Thymus (tissue), 11 donors: ENCODE data around the gene PACRGL. TPM values are rescaled to one million over a fixed set of nuclear protein-coding genes. Genes with fewer than 3 reads are reported as not detected.
"Not testable (repeated sequence)": the region's sequence is repeated elsewhere in the genome, so short reads cannot be mapped to it uniquely, and the experiment has no call there.

Experiments
- DNase-seq, 9 donors: peaks; one replicate each; pipeline ENCODE4 v3.0.0-alpha.2; 2013; ENCODE audit warnings: low spot score in 9 of 9, low read depth in 6 of 9, missing footprints in 1 of 9
- H3K27ac ChIP-seq, 2 donors: one replicate each; pipeline ENCODE4 v1.5.1; 2013; ENCODE audit warnings: control low read depth in 1 of 2, low read depth in 1 of 2, low read length in 1 of 2, mild to moderate bottlenecking in 1 of 2, moderate library complexity in 1 of 2
- H3K27me3 ChIP-seq, 2 donors: one replicate each; pipeline ENCODE4 v1.5.1; 2013; ENCODE audit warnings: low read length in 1 of 2; ENCODE audit not compliant: control insufficient read depth in 2 of 2, insufficient read depth in 1 of 2
- H3K36me3 ChIP-seq, 2 donors: one replicate each; pipeline ENCODE4 v1.5.1; 2013; ENCODE audit warnings: low read length in 1 of 2, mild to moderate bottlenecking in 1 of 2, moderate library complexity in 1 of 2; ENCODE audit not compliant: control insufficient read depth in 2 of 2, insufficient read depth in 2 of 2
- H3K4me1 ChIP-seq, 2 donors: one replicate each; pipeline ENCODE4 v1.5.1; 2013; ENCODE audit warnings: low read length in 2 of 2; ENCODE audit not compliant: control insufficient read depth in 2 of 2, insufficient read depth in 2 of 2
- H3K4me3 ChIP-seq, 2 donors: one replicate each; pipeline ENCODE4 v1.5.1; 2013; ENCODE audit warnings: low read length in 2 of 2, control low read depth in 1 of 2, mild to moderate bottlenecking in 1 of 2
- H3K9me3 ChIP-seq, 2 donors: one replicate each; pipeline ENCODE4 v1.5.1; 2013; ENCODE audit warnings: low read length in 1 of 2, mild to moderate bottlenecking in 1 of 2; ENCODE audit not compliant: control insufficient read depth in 2 of 2, insufficient read depth in 1 of 2
- WGBS: extraction: QIAGEN DNeasy Blood & Tissue Kit; methylation state at CpG from one replicate; pipeline ENCODE4 v1.1.7; 2013; 5-methylcytosine and 5-hydroxymethylcytosine counted together
- polyA plus RNA-seq: library from polyadenylated mRNA; stranded (reverse); fragments of 200-250 nt; gene quantifications from one replicate; pipeline ENCODE4 v1.2.3, GENCODE V29; 2013
- total RNA-seq: library from RNA; stranded (reverse); fragments of 120-200 nt; gene quantifications from one replicate; pipeline ENCODE4 v1.2.4, GENCODE V29; 2013
- donor health status: healthy.

Gene PACRGL
- total and polyA plus RNA-seq, 2 donors: 9.5 to 10.6 TPM

DNA sequence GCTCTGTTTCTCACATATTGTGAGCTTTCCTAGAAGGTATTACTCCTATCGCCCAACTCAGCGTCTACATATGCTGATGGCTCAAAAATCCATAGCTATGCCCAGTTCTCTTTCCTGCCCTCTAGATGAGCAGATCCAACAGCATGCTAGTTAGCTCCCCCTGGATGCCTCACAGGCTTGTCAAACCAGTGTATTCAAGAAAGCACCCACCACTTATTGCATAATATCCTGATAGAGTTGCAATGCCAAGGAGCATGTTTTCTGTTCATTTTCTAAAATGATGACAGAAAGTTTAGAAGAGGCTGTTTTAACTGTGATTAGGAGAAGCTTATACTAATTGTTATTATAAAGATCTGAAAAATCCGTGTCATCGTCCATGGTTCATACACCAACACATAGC is 1.9 kb upstream of the PACRGL start:
- no peak for DNase-seq
- no peaks in the 10 kb centered on the region for H3K9me3 ChIP-seq
- WGBS: 97% methylated on average over 4 of the region's 4 CpGs

DNA sequence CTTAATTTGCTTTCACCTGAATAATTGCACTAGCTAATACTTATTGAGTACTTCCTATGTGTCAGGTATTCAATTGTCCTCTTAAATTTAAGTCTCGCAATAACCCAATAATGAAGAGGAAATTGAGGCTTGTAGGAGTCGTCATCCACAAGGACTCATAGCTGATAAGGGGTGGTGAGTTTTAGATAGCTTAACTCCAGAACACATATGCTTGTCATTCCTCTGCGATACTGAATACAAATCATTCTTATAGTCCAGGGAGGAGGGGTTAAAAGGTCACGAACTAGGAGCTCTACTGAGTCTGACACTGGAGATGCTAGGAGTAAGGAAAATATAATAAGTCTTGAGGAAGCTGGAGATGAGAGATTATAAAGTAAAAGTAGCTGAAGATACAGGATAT is 1.4 kb upstream of the PACRGL start:
- Histone ChIP-seq H3K27me3 (no peaks in the 10 kb centered on the region), H3K9me3 (no peaks in the 10 kb centered on the region), H3K4me1 (peaks cover 5 to 10% of the 10 kb centered on the region in 2 donors), H3K36me3 (no peaks in the 10 kb centered on the region), H3K27ac (no peak overlapping the region), H3K4me3 (no peak overlapping the region)
- DNase-seq: no peak
- WGBS: 96% methylated on average over 4 of the region's 4 CpGs

More for the DNA sequence above, 1.9 kb upstream of the PACRGL start:
- no peak overlapping the region for H3K27ac ChIP-seq
- no peak overlapping the region for H3K4me3 ChIP-seq
- H3K4me1 ChIP-seq: peaks cover 5 to 10% of the 10 kb centered on the region in 2 donors
- no peaks in the 10 kb centered on the region for H3K27me3 ChIP-seq
- H3K36me3 ChIP-seq: no peaks in the 10 kb centered on the region

DNA sequence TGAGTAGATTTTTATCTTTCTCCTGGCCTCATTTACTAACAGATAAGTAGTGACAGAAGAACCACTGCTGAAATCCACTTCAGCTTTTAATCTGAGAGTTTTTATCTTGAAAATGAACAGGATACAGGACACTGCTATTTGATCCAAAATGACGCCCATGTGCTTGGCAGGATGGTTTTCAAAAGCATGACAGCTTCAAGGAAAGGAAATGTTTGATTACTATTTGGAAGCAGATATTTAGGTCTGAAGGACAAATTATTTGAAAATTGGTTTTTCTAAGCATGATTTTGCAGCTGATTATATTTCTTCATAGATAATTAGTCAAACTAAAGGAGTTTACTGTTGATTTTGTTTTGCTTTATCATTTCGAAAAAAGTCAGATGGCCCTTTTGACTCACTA is 11.1 kb downstream of the PACRGL start:
- peaks cover 2 to 4% of the 10 kb centered on the region in 2 donors for H3K36me3 ChIP-seq
- H3K27ac ChIP-seq: no peak overlapping the region
- H3K27me3 ChIP-seq: no peaks in the 10 kb centered on the region
- DNase-seq: no peak
- H3K4me1 ChIP-seq: no peaks in the 10 kb centered on the region
- H3K4me3 ChIP-seq: no peak overlapping the region
- 97% methylated on average over 2 of the region's 2 CpGs for WGBS
- no peaks in the 10 kb centered on the region for H3K9me3 ChIP-seq

DNA sequence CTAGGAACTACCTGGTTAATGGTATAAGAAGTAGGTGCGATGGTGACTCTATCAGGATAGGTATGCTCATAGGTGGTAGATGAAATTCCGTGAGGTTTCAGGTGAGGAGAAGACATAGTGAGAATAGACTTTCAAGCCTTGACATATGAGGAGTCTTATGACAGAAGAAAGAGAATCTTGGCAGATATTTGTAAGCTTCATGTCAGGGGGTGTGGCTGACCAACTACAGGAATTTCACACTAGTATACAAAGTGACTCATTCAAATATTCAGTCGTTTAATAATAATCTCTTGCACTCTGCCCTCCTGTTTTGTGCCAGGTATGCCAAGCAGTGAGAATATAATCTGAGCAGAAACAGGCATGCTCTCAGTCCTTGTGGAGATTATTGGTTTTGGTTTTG is 22.8 kb downstream of the PACRGL start:
- Histone ChIP-seq H3K4me3 (no peak overlapping the region), H3K36me3 (peaks cover 12 to 14% of the 10 kb centered on the region in 2 donors), H3K27ac (no peak overlapping the region), H3K4me1 (no peaks in the 10 kb centered on the region), H3K9me3 (peaks cover 0 to 6% of the 10 kb centered on the region in 2 donors), H3K27me3 (no peaks in the 10 kb centered on the region)
- 74% methylated on average over 3 of the region's 3 CpGs for WGBS
- no peak for DNase-seq

DNA sequence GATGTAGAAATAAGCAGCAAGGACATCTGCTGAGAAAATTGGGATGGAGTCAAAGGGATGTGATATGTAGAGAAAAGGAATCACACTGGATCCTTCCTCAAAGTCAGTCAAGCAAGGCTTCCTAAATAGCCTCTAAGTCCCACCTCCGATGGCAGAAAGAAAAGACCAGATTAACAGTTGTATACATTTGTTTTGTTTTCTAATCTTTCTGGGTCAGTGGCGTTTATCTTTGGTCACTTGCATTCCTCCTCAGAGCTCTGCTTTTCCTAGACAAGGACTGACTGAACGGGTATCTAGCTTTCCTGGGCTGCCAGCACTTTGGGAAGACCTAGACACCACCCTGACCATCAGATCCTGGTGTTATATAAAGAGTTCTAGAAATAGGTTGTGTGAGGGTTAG is 23.2 kb downstream of the PACRGL start:
- H3K27ac ChIP-seq: no peak overlapping the region
- H3K9me3 ChIP-seq: peaks cover 0 to 6% of the 10 kb centered on the region in 2 donors
- H3K27me3 ChIP-seq: no peaks in the 10 kb centered on the region
- H3K36me3 ChIP-seq: peaks cover 12 to 14% of the 10 kb centered on the region in 2 donors
- H3K4me3 ChIP-seq: no peak overlapping the region
- 97% methylated on average over 3 of the region's 3 CpGs for WGBS
- no peak for DNase-seq
- H3K4me1 ChIP-seq: no peaks in the 10 kb centered on the region

DNA sequence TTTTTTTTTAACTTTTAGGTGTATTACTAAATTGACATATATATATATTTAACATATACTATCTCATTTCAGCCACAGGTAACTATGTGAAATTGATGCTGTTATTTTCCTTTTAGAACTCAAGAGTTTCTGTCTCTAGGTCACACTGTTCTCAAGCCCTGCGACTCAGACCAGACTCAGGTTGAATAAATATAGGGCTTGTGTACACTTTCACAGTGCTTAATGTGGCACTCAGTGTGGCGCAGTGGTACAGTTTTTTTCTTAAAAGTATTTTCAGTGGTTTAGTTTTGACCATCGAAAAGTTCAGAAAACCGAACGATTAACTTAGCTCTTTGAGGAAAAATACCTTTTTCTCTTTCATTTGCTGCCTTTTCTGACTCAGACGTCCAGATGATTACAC is 24.7 kb downstream of the PACRGL start:
- H3K36me3 ChIP-seq: peaks cover 12 to 14% of the 10 kb centered on the region in 2 donors
- no peaks in the 10 kb centered on the region for H3K4me1 ChIP-seq
- H3K9me3 ChIP-seq: peaks cover 0 to 6% of the 10 kb centered on the region in 2 donors
- H3K27me3 ChIP-seq: no peaks in the 10 kb centered on the region
- H3K27ac ChIP-seq: no peak overlapping the region
- 97% methylated on average over 6 of the region's 6 CpGs for WGBS
- no peak overlapping the region for H3K4me3 ChIP-seq
- no peak for DNase-seq

DNA sequence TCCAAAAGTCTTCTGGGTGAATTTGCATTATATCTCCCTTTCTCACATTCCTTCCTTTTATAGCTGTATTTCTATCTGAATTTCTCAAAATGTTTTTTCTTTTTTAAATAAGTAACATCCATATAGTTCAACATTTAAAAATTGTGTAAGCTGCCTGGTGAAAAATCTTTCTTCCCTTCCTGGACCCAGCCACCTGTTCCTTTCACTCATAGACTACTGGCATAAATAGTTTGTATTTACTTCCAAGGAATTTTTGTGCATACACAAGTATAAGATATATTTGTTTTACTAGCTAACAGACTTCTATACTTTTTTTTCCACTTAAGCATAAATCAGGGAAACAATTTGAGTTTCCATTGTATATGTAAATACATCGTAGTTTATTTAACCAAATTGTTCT is 35.7 kb downstream of the PACRGL start:
- Histone ChIP-seq H3K27ac (no peak overlapping the region), H3K4me3 (no peak overlapping the region), H3K9me3 (peaks cover 2 to 11% of the 10 kb centered on the region in 2 donors), H3K36me3 (peaks cover 0 to 4% of the 10 kb centered on the region in 2 donors), H3K27me3 (no peaks in the 10 kb centered on the region), H3K4me1 (no peaks in the 10 kb centered on the region)
- 97% methylated on average over 1 of the region's 1 CpG for WGBS
- DNase-seq: no peak

DNA sequence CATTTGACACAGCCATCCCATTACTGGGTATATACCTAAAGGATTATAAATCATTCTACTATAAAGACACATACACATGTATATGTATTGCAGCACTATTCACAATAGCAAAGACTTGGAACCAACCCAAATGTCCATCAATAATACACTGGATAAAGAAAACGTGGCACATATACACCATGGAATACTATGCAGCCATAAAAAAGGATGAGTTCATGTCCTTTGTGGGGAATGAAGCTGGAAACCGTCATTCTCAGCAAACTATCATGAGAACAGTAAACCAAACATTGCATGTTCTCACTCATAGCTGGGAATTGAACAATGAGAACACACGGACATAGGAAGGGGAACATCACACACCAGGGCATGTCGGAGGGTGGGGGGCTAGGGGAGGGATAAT is 45.7 kb downstream of the PACRGL start:
- not testable (repeated sequence) for H3K4me3 ChIP-seq, H3K4me1 ChIP-seq, DNase-seq, H3K27me3 ChIP-seq, H3K36me3 ChIP-seq, H3K9me3 ChIP-seq, H3K27ac ChIP-seq
- WGBS: 95% methylated on average over 4 of the region's 4 CpGs

DNA sequence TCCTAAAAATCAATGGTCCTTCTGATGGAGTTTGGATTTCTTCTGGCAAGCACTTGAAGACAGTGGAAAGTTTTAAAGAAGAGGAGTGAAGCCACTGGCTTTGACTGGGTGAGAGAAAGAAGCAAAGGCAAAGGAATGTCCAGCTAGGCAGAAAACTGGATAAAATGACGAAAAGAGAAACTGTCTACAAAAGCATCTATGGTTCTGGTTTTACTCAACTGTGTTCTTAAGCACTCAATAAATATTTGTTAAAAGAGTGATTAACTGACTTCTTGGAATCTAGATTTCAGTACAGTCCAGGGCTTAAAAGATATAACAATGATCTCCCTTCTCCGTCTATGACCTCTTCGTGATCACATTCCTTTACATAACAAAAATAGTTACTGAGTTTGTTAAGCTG is 52.4 kb downstream of the PACRGL start:
- Histone ChIP-seq H3K9me3 (no peaks in the 10 kb centered on the region), H3K4me1 (no peaks in the 10 kb centered on the region), H3K27ac (no peak overlapping the region), H3K27me3 (no peaks in the 10 kb centered on the region), H3K4me3 (no peak overlapping the region), H3K36me3 (no peaks in the 10 kb centered on the region)
- WGBS: 96% methylated on average over 3 of the region's 3 CpGs
- no peak for DNase-seq

DNA sequence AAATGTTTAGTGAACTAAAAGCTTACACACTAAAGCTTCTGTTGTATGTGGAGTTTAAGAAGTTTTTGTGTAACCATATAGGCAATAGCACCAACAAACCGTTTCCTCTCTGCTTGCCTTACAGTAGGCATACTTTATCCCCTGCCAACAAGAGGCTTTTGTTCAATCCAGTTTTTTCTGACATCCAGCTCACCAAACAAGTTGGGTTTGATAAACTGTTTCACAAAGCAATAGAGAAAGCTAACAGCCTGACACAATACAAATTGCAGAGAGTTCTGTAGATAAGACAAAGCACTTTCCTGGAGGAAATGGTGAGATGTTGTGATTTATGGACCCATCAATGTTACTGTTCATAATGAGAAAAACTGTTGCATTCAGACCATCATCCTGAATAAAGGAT is 53.8 kb downstream of the PACRGL start:
- no peak for DNase-seq
- no peak overlapping the region for H3K27ac ChIP-seq
- 95% methylated on average over 1 of the region's 1 CpG for WGBS
- no peaks in the 10 kb centered on the region for H3K9me3 ChIP-seq
- no peak overlapping the region for H3K4me3 ChIP-seq
- H3K36me3 ChIP-seq: no peaks in the 10 kb centered on the region
- no peaks in the 10 kb centered on the region for H3K27me3 ChIP-seq
- H3K4me1 ChIP-seq: no peaks in the 10 kb centered on the region
